Measurements from ENCODE around the gene GPC5. TPM values are rescaled to one million over a fixed set of nuclear protein-coding genes. Genes with fewer than 3 reads are reported as not detected.
"Not testable (repeated sequence)": the region's sequence is repeated elsewhere in the genome, so short reads cannot be mapped to it uniquely, and the experiment has no call there.

The GPC5 gene
- total RNA-seq, 1 donor from 2014 or later = 0.07 TPM

DNA sequence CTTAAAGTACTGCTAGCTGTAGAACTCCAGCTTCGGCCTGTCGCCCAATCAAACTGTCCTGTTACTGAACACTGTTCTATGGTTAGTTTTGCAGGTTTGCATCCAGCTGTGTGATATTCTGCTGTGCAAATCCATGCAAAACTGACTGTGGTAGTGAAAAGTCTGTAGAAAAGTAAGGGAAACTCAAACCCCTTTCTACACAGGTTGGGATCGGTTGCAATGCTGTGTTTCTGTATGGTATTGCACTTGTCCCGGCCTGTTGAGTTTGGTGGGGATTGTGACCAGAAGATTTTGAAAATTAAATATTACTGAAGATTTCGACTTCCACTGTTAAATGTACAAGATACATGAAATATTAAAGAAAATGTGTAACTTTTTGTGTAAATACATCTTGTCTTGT, 47.3 kb upstream of the GPC5 start:
- Histone ChIP-seq H3K9ac (peak overlapping the region; percentile 59), H2AFZ (replicated peaks) (no peak overlapping the region), H3K9me3 (ENCODE audit: low read depth) (no peaks in the 10 kb centered on the region), H3K79me2 (ENCODE audit: low read depth) (peaks cover 84% of the 10 kb centered on the region), H3K27ac (no peak overlapping the region), H3K4me3 (peak overlapping the region; percentile 68), H3K36me3 (peaks cover 55% of the 10 kb centered on the region), H3F3A (ENCODE audit: low read depth) (peaks cover 81% of the 10 kb centered on the region), H3K4me1 (peaks cover 48% of the 10 kb centered on the region), H4K20me1 (ENCODE audit: low read depth) (peaks cover 72% of the 10 kb centered on the region), H3K27me3 (peaks cover 7% of the 10 kb centered on the region), H3K4me2 (peak overlapping the region; percentile 88)
- Mint-ChIP-seq H3K27ac (peak overlapping the region; percentile 60), H3K36me3 (peaks cover 46% of the 10 kb centered on the region), H3K4me3 (peak overlapping the region; percentile 96), H3K4me1 (peaks cover 43% of the 10 kb centered on the region), H3K9me3 (no peaks in the 10 kb centered on the region), H3K27me3 (ENCODE audit: insufficient read depth, low read depth) (peaks cover 7% of the 10 kb centered on the region)
- no peak for DNase-seq (ENCODE audit: low spot score)
- TF ChIP-seq, protein P1, sequence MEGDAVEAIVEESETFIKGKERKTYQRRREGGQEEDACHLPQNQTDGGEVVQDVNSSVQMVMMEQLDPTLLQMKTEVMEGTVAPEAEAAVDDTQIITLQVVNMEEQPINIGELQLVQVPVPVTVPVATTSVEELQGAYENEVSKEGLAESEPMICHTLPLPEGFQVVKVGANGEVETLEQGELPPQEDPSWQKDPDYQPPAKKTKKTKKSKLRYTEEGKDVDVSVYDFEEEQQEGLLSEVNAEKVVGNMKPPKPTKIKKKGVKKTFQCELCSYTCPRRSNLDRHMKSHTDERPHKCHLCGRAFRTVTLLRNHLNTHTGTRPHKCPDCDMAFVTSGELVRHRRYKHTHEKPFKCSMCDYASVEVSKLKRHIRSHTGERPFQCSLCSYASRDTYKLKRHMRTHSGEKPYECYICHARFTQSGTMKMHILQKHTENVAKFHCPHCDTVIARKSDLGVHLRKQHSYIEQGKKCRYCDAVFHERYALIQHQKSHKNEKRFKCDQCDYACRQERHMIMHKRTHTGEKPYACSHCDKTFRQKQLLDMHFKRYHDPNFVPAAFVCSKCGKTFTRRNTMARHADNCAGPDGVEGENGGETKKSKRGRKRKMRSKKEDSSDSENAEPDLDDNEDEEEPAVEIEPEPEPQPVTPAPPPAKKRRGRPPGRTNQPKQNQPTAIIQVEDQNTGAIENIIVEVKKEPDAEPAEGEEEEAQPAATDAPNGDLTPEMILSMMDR (IDR thresholded peaks at IDR 0.05) = no peak
- TF ChIP-seq EZH2phosphoT487 (IDR thresholded peaks at IDR 0.05) (no peak), EZH2 (IDR thresholded peaks at IDR 0.05) (no peak)

DNA sequence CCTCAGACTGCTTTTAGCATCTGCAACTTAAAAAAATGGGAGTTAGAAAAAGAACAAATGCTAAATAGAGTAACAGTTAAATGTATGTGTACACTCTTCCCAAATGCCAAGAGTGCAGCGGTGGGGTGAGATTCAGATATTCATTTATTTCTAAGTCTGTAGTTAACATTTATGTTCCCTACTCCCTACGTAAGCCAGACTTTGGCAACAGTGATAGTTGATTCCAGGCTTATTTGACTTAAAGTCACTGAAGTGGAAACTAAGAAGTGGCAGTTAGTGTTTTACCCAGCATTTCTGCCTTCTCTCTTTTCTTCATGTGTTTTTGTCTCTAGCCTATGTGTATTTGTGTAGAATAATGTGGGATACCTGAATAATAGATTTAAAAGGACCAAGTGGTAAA, 46.4 kb upstream of the GPC5 start:
- no peak overlapping the region for H3K4me3 Mint-ChIP-seq
- Histone ChIP-seq H3K4me1 (peaks cover 42% of the 10 kb centered on the region), H3K36me3 (peaks cover 55% of the 10 kb centered on the region), H4K20me1 (ENCODE audit: low read depth) (peaks cover 81% of the 10 kb centered on the region), H3K9me3 (ENCODE audit: low read depth) (no peaks in the 10 kb centered on the region), H3K4me3 (peak overlapping the region; percentile 68), H2AFZ (replicated peaks) (no peak overlapping the region), H3F3A (ENCODE audit: low read depth) (peaks cover 83% of the 10 kb centered on the region), H3K9ac (no peak overlapping the region), H3K27me3 (no peaks in the 10 kb centered on the region), H3K27ac (peak overlapping the region; percentile 45), H3K79me2 (ENCODE audit: low read depth) (peaks cover 88% of the 10 kb centered on the region), H3K4me2 (peak overlapping the region; percentile 88)
- peaks cover 51% of the 10 kb centered on the region for H3K36me3 Mint-ChIP-seq
- peaks cover 40% of the 10 kb centered on the region for H3K4me1 Mint-ChIP-seq
- DNase-seq (ENCODE audit: low spot score) = peak; percentile 15
- H3K27me3 Mint-ChIP-seq (ENCODE audit: insufficient read depth, low read depth) = peaks cover 5% of the 10 kb centered on the region
- no peaks in the 10 kb centered on the region for H3K9me3 Mint-ChIP-seq
- TF ChIP-seq EZH2 (IDR thresholded peaks at IDR 0.05) (no peak), EZH2phosphoT487 (IDR thresholded peaks at IDR 0.05) (no peak)
- TF ChIP-seq, protein P1 (IDR thresholded peaks at IDR 0.05) = no peak
- no peak overlapping the region for H3K27ac Mint-ChIP-seq

DNA sequence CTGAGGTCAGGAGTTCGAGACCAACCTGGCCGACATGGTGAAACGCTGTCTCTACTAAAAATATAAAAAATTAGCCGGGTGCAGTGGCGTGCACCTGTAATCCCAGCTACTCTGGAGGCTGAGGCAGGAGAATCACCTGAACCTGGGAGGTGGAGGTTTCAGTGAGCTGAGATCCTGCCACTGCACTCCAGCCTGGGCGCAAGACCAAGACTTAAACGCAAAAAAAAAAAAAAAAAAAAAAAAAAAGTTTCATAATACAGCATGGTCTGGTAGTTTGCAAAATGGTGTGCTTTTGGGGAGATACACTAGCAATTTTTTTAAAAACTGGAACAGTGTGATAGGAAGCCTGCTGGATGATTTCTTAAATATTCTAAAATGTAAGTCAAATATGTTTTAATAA, 45.5 kb upstream of the GPC5 start:
- H3K4me3 Mint-ChIP-seq; DNase-seq (ENCODE audit: low spot score); H3K27ac ChIP-seq; H3K9me3 ChIP-seq (ENCODE audit: low read depth); H3K9ac ChIP-seq; H3K9me3 Mint-ChIP-seq; H3K27me3 Mint-ChIP-seq (ENCODE audit: insufficient read depth, low read depth); H3K27ac Mint-ChIP-seq; H3K27me3 ChIP-seq; H2AFZ ChIP-seq (replicated peaks): not testable (repeated sequence)
- Histone ChIP-seq H3K79me2 (ENCODE audit: low read depth) (peaks cover 83% of the 10 kb centered on the region), H3K4me3 (peak overlapping the region; percentile 68), H3K4me2 (peak overlapping the region; percentile 88), H3K4me1 (peaks cover 42% of the 10 kb centered on the region), H3F3A (ENCODE audit: low read depth) (peaks cover 90% of the 10 kb centered on the region), H4K20me1 (ENCODE audit: low read depth) (peaks cover 90% of the 10 kb centered on the region), H3K36me3 (peaks cover 55% of the 10 kb centered on the region)
- peaks cover 53% of the 10 kb centered on the region for H3K36me3 Mint-ChIP-seq
- peaks cover 40% of the 10 kb centered on the region for H3K4me1 Mint-ChIP-seq

DNA sequence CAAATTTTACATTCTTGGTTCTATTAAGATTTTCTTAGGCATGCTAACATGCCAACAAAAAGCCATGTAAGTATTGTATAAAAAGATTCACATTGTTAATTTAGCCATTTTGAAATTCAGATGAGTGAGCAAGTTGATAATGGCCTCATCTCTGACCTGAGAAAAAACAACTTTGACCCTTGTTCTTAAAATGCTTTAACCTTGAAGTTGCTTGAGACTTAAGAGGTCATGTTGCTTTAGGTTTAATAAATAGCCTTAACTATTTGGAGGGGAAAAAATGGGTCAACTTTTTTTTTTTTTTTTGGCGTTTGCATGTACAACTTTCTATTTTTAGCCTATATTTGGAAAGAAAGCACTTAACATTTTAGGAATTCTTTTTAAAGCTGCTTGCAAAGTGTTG, 44.9 kb upstream of the GPC5 start:
- no peak overlapping the region for H2AFZ ChIP-seq (replicated peaks)
- peaks cover 78% of the 10 kb centered on the region for H3K79me2 ChIP-seq (ENCODE audit: low read depth)
- H3K9me3 ChIP-seq (ENCODE audit: low read depth) = no peaks in the 10 kb centered on the region
- H3K4me1 ChIP-seq = peaks cover 42% of the 10 kb centered on the region
- peak overlapping the region; percentile 88 for H3K4me2 ChIP-seq
- H3K27me3 Mint-ChIP-seq (ENCODE audit: insufficient read depth, low read depth) = peaks cover 2% of the 10 kb centered on the region
- H4K20me1 ChIP-seq (ENCODE audit: low read depth) = peaks cover 96% of the 10 kb centered on the region
- peaks cover 96% of the 10 kb centered on the region for H3F3A ChIP-seq (ENCODE audit: low read depth)
- no peak for DNase-seq (ENCODE audit: low spot score)
- peaks cover 55% of the 10 kb centered on the region for H3K36me3 ChIP-seq
- H3K9ac ChIP-seq = no peak overlapping the region
- peak overlapping the region; percentile 14 for H3K27ac ChIP-seq
- peaks cover 40% of the 10 kb centered on the region for H3K4me1 Mint-ChIP-seq
- H3K4me3 Mint-ChIP-seq = no peak overlapping the region
- no peaks in the 10 kb centered on the region for H3K9me3 Mint-ChIP-seq
- TF ChIP-seq, protein P1 (IDR thresholded peaks at IDR 0.05) = no peak
- TF ChIP-seq EZH2 (IDR thresholded peaks at IDR 0.05) = no peak
- no peak for TF ChIP-seq EZH2phosphoT487 (IDR thresholded peaks at IDR 0.05)
- no peaks in the 10 kb centered on the region for H3K27me3 ChIP-seq
- no peak overlapping the region for H3K4me3 ChIP-seq
- peaks cover 56% of the 10 kb centered on the region for H3K36me3 Mint-ChIP-seq
- H3K27ac Mint-ChIP-seq = no peak overlapping the region
